ENCODE data around the gene KNDC1. TPM values are rescaled to one million over a fixed set of nuclear protein-coding genes. Genes with fewer than 3 reads are reported as not detected.

The KNDC1 gene
- total RNA-seq, 2 donors from 2014 or later = 0.29 to 0.32 TPM

DNA sequence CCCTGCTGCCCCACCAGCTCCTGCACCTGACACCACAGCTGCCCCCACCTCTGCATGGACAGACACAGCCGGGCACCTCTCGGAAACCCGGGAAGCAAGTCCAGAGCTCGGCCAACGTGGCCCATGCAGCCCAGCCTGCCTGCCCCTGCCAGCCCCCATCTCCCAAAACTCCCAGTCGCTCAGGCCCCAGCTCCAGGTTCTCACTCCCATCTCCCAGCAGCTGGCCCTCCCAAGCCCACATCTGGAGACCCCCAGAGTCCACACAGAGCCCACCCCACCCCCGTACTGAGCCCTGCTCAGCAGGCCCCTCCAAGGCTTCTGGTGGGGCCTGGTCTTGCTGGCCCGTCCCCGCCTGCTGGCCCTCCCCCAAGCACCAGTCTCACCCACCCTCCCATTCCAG, 37.8 kb downstream of the KNDC1 start:
- no peaks in the 10 kb centered on the region for H3K9me3 ChIP-seq
- no peak overlapping the region for H3K9ac ChIP-seq (ENCODE audit: low read depth in 2 of 2, low read length in 2 of 2)
- H3K27ac ChIP-seq = no peak overlapping the region
- H3K27me3 ChIP-seq = no peaks in the 10 kb centered on the region
- no peaks in the 10 kb centered on the region for H3K36me3 ChIP-seq
- no peaks in the 10 kb centered on the region for H3K4me1 ChIP-seq
- intact Hi-C loops (cut with DNase I) = no loop called here
- no peak for DNase-seq
- H3K4me3 ChIP-seq = no peak overlapping the region
- TF ChIP-seq, protein P1, sequence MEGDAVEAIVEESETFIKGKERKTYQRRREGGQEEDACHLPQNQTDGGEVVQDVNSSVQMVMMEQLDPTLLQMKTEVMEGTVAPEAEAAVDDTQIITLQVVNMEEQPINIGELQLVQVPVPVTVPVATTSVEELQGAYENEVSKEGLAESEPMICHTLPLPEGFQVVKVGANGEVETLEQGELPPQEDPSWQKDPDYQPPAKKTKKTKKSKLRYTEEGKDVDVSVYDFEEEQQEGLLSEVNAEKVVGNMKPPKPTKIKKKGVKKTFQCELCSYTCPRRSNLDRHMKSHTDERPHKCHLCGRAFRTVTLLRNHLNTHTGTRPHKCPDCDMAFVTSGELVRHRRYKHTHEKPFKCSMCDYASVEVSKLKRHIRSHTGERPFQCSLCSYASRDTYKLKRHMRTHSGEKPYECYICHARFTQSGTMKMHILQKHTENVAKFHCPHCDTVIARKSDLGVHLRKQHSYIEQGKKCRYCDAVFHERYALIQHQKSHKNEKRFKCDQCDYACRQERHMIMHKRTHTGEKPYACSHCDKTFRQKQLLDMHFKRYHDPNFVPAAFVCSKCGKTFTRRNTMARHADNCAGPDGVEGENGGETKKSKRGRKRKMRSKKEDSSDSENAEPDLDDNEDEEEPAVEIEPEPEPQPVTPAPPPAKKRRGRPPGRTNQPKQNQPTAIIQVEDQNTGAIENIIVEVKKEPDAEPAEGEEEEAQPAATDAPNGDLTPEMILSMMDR (IDR thresholded peaks at IDR 0.05) = no peak

GRCh38 chr10:133198206-133198605, 38.2 kb downstream of the KNDC1 start:
- Histone ChIP-seq H3K9me3 (no peaks in the 10 kb centered on the region), H3K36me3 (no peaks in the 10 kb centered on the region), H3K4me3 (no peak overlapping the region), H3K27me3 (no peaks in the 10 kb centered on the region), H3K27ac (no peak overlapping the region), H3K9ac (ENCODE audit: low read depth in 2 of 2, low read length in 2 of 2) (no peak overlapping the region), H3K4me1 (no peaks in the 10 kb centered on the region)
- TF ChIP-seq, protein P1 (IDR thresholded peaks at IDR 0.05) = no peak
- DNase-seq = no peak
- intact Hi-C loops (cut with DNase I) = no loop called here

- intact Hi-C loops (cut with DNase I) = no loop called here
- no peak for DNase-seq
- no peaks in the 10 kb centered on the region for H3K9me3 ChIP-seq
- H3K9ac ChIP-seq (ENCODE audit: low read depth in 2 of 2, low read length in 2 of 2) = no peak overlapping the region
- H3K36me3 ChIP-seq = no peaks in the 10 kb centered on the region
- no peak overlapping the region for H3K4me3 ChIP-seq
- TF ChIP-seq, protein P1 (IDR thresholded peaks at IDR 0.05) = no peak
- no peaks in the 10 kb centered on the region for H3K27me3 ChIP-seq
- H3K27ac ChIP-seq = no peak overlapping the region
- H3K4me1 ChIP-seq = no peaks in the 10 kb centered on the region
Measured at GRCh38 chr10:133198621-133199487, 38.8 kb downstream of the KNDC1 start.

GRCh38 chr10:133199488-133199885, 39.5 kb downstream of the KNDC1 start:
- H3K9ac ChIP-seq (ENCODE audit: low read depth in 2 of 2, low read length in 2 of 2) = no peak overlapping the region
- no peak for DNase-seq

DNA sequence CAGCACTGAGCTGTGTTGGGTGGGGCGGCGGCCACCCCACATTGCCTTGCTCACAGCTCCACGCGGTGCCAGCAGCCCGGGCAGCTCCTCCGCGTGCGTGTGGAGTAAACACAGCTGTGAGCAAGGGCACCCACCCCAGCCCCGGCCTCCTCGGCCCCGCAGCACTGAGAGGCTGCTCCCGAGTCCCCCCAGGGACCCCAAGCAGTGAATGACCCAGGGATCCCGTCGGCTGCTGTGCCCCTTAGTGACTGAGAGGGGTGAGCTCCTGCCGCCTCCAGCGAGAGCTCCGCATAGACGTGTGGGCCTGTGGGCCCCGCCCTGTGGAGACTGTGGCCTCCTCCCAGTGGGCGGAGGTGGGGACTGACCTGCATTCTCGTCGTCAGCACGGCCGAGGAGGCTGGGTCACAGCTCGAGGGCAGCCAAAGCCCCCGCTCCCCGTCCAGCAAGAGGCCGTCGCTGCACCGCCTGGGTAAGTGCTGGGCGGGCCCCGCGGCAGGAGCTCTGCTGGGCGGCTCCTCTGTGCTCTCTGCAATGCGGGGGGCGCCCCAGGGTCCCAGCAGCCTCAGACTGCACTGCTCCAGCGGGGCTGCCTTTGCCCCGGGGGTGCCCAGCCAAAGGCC, 40.1 kb downstream of the KNDC1 start:
- H3K9me3 ChIP-seq = no peaks in the 10 kb centered on the region
- no peak overlapping the region for H3K4me3 ChIP-seq
- no peak overlapping the region for H3K9ac ChIP-seq (ENCODE audit: low read depth in 2 of 2, low read length in 2 of 2)
- no peaks in the 10 kb centered on the region for H3K4me1 ChIP-seq
- no peak for DNase-seq
- no peak overlapping the region for H3K27ac ChIP-seq
- TF ChIP-seq, protein P1 (IDR thresholded peaks at IDR 0.05) = no peak
- no peaks in the 10 kb centered on the region for H3K27me3 ChIP-seq
- intact Hi-C loops (cut with DNase I) = no loop called here
- H3K36me3 ChIP-seq = no peaks in the 10 kb centered on the region

More at GRCh38 chr10:133199488-133199885, 39.5 kb downstream of the KNDC1 start:
- H3K4me1 ChIP-seq = no peaks in the 10 kb centered on the region
- H3K27me3 ChIP-seq = no peaks in the 10 kb centered on the region
- H3K9me3 ChIP-seq = no peaks in the 10 kb centered on the region
- no peak overlapping the region for H3K27ac ChIP-seq
- H3K36me3 ChIP-seq = no peaks in the 10 kb centered on the region
- no peak overlapping the region for H3K4me3 ChIP-seq
- intact Hi-C loops (cut with DNase I) = no loop called here
- TF ChIP-seq, protein P1 (IDR thresholded peaks at IDR 0.05) = no peak

All from colonic mucosa (tissue), 4 donors.